Loucy (cell line): Measurements from ENCODE around the gene MRPS6.

ENCODE experiments used
- EZH2phosphoT487 ChIP-seq: fragments of 200-600 bp; IDR thresholded peaks from 2 replicates; pipeline ENCODE4 v1.6.1; 2018; ENCODE audit warnings: antibody characterized with exemption, mild to moderate bottlenecking, moderate library complexity, borderline replicate concordance
- TF ChIP-seq, protein P1 (sequence below): fragments of 200-600 bp; sonication (generic); conservative IDR thresholded peaks from 2 replicates; pipeline ENCODE4 v1.5.1; 2014; ENCODE audit warnings: mild to moderate bottlenecking, antibody characterized with exemption, low read length

DNA sequence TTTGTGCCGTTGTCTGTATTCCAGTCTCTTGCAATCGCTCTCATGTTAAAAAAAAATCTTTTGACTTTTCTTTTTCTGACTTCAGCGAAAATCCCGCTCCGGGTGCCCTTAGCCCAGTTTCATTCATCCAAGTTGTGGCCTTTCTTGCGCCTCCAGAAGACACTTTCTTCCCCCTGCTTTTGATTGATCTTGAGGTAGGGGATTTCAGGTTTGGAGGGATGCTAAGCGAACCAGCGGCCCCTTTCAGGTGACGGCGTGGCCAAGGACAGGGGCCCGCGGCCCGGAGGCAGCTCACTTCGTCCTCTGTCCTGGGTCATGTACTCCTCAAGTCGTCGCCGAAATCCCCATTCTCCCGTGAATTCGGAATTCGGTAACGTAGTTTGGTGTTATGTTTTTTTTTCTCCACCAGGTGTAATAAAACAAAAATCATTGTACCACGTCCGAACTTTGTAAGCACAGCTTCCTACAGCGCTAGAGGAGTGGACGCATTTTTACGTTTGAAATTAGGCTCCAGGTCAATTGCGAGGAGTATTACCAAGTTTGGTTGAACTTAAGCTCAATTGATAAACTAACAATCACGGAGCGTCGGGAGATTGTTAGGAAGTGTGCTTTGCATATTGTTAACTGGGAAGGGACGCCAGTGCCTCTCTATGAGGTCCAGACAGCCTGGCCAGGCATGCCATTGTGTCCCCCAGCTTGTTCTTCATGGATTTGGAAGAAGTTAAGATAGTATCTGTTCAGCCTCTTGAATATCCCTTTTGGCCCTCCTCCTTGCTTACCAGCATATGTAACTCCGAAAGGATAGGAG lies 1.1 kb downstream of the MRPS6 start:
- TF ChIP-seq, protein P1, sequence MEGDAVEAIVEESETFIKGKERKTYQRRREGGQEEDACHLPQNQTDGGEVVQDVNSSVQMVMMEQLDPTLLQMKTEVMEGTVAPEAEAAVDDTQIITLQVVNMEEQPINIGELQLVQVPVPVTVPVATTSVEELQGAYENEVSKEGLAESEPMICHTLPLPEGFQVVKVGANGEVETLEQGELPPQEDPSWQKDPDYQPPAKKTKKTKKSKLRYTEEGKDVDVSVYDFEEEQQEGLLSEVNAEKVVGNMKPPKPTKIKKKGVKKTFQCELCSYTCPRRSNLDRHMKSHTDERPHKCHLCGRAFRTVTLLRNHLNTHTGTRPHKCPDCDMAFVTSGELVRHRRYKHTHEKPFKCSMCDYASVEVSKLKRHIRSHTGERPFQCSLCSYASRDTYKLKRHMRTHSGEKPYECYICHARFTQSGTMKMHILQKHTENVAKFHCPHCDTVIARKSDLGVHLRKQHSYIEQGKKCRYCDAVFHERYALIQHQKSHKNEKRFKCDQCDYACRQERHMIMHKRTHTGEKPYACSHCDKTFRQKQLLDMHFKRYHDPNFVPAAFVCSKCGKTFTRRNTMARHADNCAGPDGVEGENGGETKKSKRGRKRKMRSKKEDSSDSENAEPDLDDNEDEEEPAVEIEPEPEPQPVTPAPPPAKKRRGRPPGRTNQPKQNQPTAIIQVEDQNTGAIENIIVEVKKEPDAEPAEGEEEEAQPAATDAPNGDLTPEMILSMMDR: peak; percentile 23; the same call in 1 of the 2 replicates
- no peak for TF ChIP-seq EZH2phosphoT487
